Measurements from ENCODE around the gene ATF7.

The ATF7 gene

DNA sequence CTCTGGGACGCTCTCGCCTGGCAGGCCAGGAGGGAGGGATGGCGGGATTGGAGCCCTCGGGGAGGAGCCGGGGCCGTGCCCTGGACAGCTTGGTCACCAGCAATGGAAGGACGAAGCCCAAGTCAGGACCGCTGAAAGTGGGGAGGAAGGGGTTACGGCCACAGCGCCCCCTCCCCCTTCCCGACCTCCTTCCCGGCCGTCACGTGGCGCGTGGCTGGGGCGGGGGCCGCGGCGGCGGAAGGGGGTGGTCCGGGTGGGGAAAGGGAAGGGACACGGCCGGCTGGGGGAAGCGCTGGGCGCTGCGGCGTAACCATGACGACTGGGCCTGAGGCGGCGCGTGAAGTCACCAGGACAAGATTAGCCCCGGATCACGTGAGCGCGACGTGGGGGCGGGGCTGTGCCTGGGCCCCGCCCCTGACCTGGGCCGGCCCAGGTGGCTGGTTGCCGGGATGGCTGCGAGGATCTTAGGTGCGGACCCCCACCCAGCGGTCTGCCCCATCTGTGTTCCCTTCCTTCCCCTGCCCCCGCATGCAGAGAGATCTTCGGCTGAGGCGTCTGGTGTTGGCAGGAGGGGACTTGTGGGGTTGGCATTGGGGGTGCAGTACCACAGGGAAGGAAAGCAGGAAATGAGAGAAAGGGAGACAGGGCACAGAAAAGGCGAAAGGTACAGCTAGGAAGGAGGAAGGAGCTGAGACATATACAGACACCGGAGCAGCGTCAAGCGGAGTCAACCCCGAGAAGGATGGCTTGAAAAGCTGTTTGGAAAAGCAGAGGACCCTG lies 133.2 kb downstream of the ATF7 start:
- peak overlapping the region; percentile 42 for H3K4me3 ChIP-seq (ENCODE audit: extremely low read depth, insufficient read depth, low read length, poor library complexity, severe bottlenecking)
- H3K4me1 ChIP-seq (ENCODE audit: control insufficient read depth, insufficient read depth, low read length, poor library complexity, severe bottlenecking) = peaks cover 26% of the 10 kb centered on the region
- H3K36me3 ChIP-seq (ENCODE audit: control insufficient read depth, insufficient read depth, low read length) = peaks cover 10% of the 10 kb centered on the region
- 2 to 3% methylated on average over 24 to 29 of the region's 52 CpGs for WGBS, 2 experiments (ENCODE audit: insufficient coverage in 2 of 2)
- peak overlapping the region; percentile 89 for H3K27ac ChIP-seq (ENCODE audit: low read depth, low read length, severe bottlenecking)
- H3K9me3 ChIP-seq (ENCODE audit: control insufficient read depth, low read length) = no peaks in the 10 kb centered on the region

- Histone ChIP-seq H3K27ac (ENCODE audit: low read depth, low read length, severe bottlenecking) (peak overlapping the region; percentile 89), H3K4me1 (ENCODE audit: control insufficient read depth, insufficient read depth, low read length, poor library complexity, severe bottlenecking) (peaks cover 26% of the 10 kb centered on the region), H3K9me3 (ENCODE audit: control insufficient read depth, low read length) (no peaks in the 10 kb centered on the region), H3K36me3 (ENCODE audit: control insufficient read depth, insufficient read depth, low read length) (peaks cover 11% of the 10 kb centered on the region), H3K4me3 (ENCODE audit: extremely low read depth, insufficient read depth, low read length, poor library complexity, severe bottlenecking) (peak overlapping the region; percentile 42)
- 83 to 98% methylated on average over 8 to 20 of the region's 20 CpGs for WGBS, 2 experiments (ENCODE audit: insufficient coverage in 2 of 2)
These were observed 134.0 kb downstream of the ATF7 start for GRCh38 chr12:53492188-53492587.

- Histone ChIP-seq H3K27ac (ENCODE audit: low read depth, low read length, severe bottlenecking) (peak overlapping the region; percentile 29), H3K4me3 (ENCODE audit: extremely low read depth, insufficient read depth, low read length, poor library complexity, severe bottlenecking) (no peak overlapping the region), H3K36me3 (ENCODE audit: control insufficient read depth, insufficient read depth, low read length) (peaks cover 26% of the 10 kb centered on the region), H3K9me3 (ENCODE audit: control insufficient read depth, low read length) (no peaks in the 10 kb centered on the region), H3K4me1 (ENCODE audit: control insufficient read depth, insufficient read depth, low read length, poor library complexity, severe bottlenecking) (peaks cover 16% of the 10 kb centered on the region)
- WGBS, 2 experiments (ENCODE audit: insufficient coverage in 2 of 2) = 95 to 96% methylated on average over 3 to 4 of the region's 5 CpGs
These were observed 136.8 kb downstream of the ATF7 start for GRCh38 chr12:53489242-53489864.

- Histone ChIP-seq H3K4me1 (ENCODE audit: control insufficient read depth, insufficient read depth, low read length, poor library complexity, severe bottlenecking) (no peaks in the 10 kb centered on the region), H3K4me3 (ENCODE audit: extremely low read depth, insufficient read depth, low read length, poor library complexity, severe bottlenecking) (no peak overlapping the region), H3K27ac (ENCODE audit: low read depth, low read length, severe bottlenecking) (no peak overlapping the region), H3K9me3 (ENCODE audit: control insufficient read depth, low read length) (no peaks in the 10 kb centered on the region), H3K36me3 (ENCODE audit: control insufficient read depth, insufficient read depth, low read length) (peaks cover 50% of the 10 kb centered on the region)
- WGBS, 2 experiments (ENCODE audit: insufficient coverage in 2 of 2) = 95 to 97% methylated on average over 15 to 17 of the region's 17 CpGs
These were observed 139.3 kb downstream of the ATF7 start for GRCh38 chr12:53486736-53487487.

- Histone ChIP-seq H3K36me3 (ENCODE audit: control insufficient read depth, insufficient read depth, low read length) (peaks cover 57% of the 10 kb centered on the region), H3K4me3 (ENCODE audit: extremely low read depth, insufficient read depth, low read length, poor library complexity, severe bottlenecking) (no peak overlapping the region), H3K4me1 (ENCODE audit: control insufficient read depth, insufficient read depth, low read length, poor library complexity, severe bottlenecking) (peaks cover 1% of the 10 kb centered on the region), H3K27ac (ENCODE audit: low read depth, low read length, severe bottlenecking) (no peak overlapping the region), H3K9me3 (ENCODE audit: control insufficient read depth, low read length) (no peaks in the 10 kb centered on the region)
- 98 to 100% methylated on average over 9 to 10 of the region's 10 CpGs for WGBS, 2 experiments (ENCODE audit: insufficient coverage in 2 of 2)
These were observed 140.0 kb downstream of the ATF7 start for GRCh38 chr12:53485955-53486735.

DNA sequence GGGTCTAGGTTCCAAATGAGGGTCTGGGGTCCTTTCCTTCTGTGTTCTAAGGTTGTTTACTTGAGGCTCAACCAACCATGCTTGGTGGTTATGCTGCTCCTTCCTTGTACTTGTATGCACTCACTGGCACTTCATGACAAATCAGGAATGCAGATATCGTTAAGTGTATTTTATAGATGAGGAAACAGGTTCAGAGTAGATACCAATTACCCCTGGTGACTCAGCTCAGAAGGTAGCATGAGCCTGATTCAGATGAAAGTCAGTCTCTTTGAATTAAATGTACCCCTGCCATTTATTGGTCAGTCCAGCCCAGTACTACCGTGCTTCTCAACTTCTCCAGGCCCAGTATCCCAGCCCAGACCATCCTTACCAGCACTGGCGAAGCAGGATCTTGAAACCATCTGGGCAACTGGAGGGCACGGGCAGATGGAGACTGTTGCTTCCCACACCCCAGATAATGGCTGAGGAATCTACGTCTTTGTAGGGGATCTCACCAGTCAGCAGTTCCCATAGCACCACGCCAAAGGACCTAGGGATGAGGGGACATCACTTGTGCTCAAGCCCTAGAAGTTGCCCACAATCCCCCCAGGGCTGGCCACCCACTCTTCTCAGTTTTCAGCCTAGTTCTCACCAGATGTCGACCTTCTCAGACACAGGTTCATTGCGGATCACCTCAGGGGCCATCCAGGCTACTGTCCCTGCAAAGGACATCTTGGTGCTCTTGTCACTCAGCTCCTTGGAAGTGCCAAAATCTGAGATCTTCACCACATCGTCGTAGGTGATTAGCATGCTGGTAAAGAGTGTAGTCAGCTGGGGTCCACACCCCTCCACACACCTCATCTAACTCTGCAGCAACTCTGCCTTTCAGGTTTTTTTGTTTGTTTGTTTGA lies 141.3 kb downstream of the ATF7 start:
- Histone ChIP-seq H3K27ac (ENCODE audit: low read depth, low read length, severe bottlenecking) (no peak overlapping the region), H3K4me1 (ENCODE audit: control insufficient read depth, insufficient read depth, low read length, poor library complexity, severe bottlenecking) (peaks cover 6% of the 10 kb centered on the region), H3K4me3 (ENCODE audit: extremely low read depth, insufficient read depth, low read length, poor library complexity, severe bottlenecking) (no peak overlapping the region), H3K36me3 (ENCODE audit: control insufficient read depth, insufficient read depth, low read length) (peaks cover 70% of the 10 kb centered on the region), H3K9me3 (ENCODE audit: control insufficient read depth, low read length) (no peaks in the 10 kb centered on the region)
- WGBS, 2 experiments (ENCODE audit: insufficient coverage in 2 of 2) = 95 to 97% methylated on average over 7 of the region's 10 CpGs

DNA sequence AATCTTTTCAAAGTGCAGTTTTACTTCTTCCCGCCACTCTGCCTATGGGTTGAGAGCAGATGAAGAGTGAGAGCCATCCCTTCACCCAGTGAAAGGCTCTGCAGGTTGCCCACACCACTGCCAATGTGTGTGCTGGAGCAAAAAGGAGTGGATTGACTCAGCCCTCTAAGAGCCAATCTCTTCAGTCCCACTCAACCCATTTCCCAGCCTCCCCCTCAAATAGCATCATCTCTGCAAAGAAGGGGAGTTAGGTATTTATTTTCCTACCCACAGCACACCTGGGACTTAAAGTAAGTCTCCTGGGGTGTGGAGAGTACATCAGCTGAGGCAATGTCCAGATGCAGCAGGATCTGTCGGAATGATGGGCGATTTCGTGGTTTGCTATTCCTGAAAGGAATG lies 142.2 kb downstream of the ATF7 start:
- Histone ChIP-seq H3K4me1 (ENCODE audit: control insufficient read depth, insufficient read depth, low read length, poor library complexity, severe bottlenecking) (peaks cover 9% of the 10 kb centered on the region), H3K9me3 (ENCODE audit: control insufficient read depth, low read length) (no peaks in the 10 kb centered on the region), H3K27ac (ENCODE audit: low read depth, low read length, severe bottlenecking) (no peak overlapping the region), H3K36me3 (ENCODE audit: control insufficient read depth, insufficient read depth, low read length) (peaks cover 79% of the 10 kb centered on the region), H3K4me3 (ENCODE audit: extremely low read depth, insufficient read depth, low read length, poor library complexity, severe bottlenecking) (no peak overlapping the region)
- 97 to 100% methylated on average over 3 of the region's 4 CpGs for WGBS, 2 experiments (ENCODE audit: insufficient coverage in 2 of 2)

- H3K27ac ChIP-seq (ENCODE audit: low read depth, low read length, severe bottlenecking) = peak overlapping the region; percentile 23
- WGBS, 2 experiments (ENCODE audit: insufficient coverage in 2 of 2) = 89 to 92% methylated on average over 6 to 8 of the region's 9 CpGs
- H3K36me3 ChIP-seq (ENCODE audit: control insufficient read depth, insufficient read depth, low read length) = peaks cover 85% of the 10 kb centered on the region
- H3K9me3 ChIP-seq (ENCODE audit: control insufficient read depth, low read length) = no peaks in the 10 kb centered on the region
- H3K4me1 ChIP-seq (ENCODE audit: control insufficient read depth, insufficient read depth, low read length, poor library complexity, severe bottlenecking) = peaks cover 9% of the 10 kb centered on the region
- H3K4me3 ChIP-seq (ENCODE audit: extremely low read depth, insufficient read depth, low read length, poor library complexity, severe bottlenecking) = no peak overlapping the region
These were observed 142.8 kb downstream of the ATF7 start for GRCh38 chr12:53483225-53483978.

- peaks cover 9% of the 10 kb centered on the region for H3K4me1 ChIP-seq (ENCODE audit: control insufficient read depth, insufficient read depth, low read length, poor library complexity, severe bottlenecking)
- H3K27ac ChIP-seq (ENCODE audit: low read depth, low read length, severe bottlenecking) = peak overlapping the region; percentile 23
- H3K36me3 ChIP-seq (ENCODE audit: control insufficient read depth, insufficient read depth, low read length) = peaks cover 88% of the 10 kb centered on the region
- H3K4me3 ChIP-seq (ENCODE audit: extremely low read depth, insufficient read depth, low read length, poor library complexity, severe bottlenecking) = no peak overlapping the region
- no peaks in the 10 kb centered on the region for H3K9me3 ChIP-seq (ENCODE audit: control insufficient read depth, low read length)
- 94 to 99% methylated on average over 10 to 16 of the region's 18 CpGs for WGBS, 2 experiments (ENCODE audit: insufficient coverage in 2 of 2)
These were observed 143.5 kb downstream of the ATF7 start for GRCh38 chr12:53482626-53483168.
